ENCODE measurements around the gene MYOG. TPM values are rescaled to one million over a fixed set of nuclear protein-coding genes. Genes with fewer than 3 reads are reported as not detected.

The MYOG gene
- total RNA-seq, 2 donors from 2014 or later = not detected

- no peak overlapping the region for H3K4me3 ChIP-seq
- no peaks in the 10 kb centered on the region for H3K9me3 ChIP-seq
- no peaks in the 10 kb centered on the region for H3K4me1 ChIP-seq
- no peaks in the 10 kb centered on the region for H3K36me3 ChIP-seq
- DNase-seq = no peak
- H3K27ac ChIP-seq = no peak overlapping the region
- intact Hi-C loops (cut with DNase I) = no loop called here
- H3K9ac ChIP-seq (ENCODE audit: low read depth in 2 of 2, low read length in 2 of 2) = no peak overlapping the region
- TF ChIP-seq CTCF (IDR thresholded peaks at IDR 0.05) = no peak
- H3K27me3 ChIP-seq = no peaks in the 10 kb centered on the region
Observed at GRCh38 chr1:203051841-203052324, 33.9 kb downstream of the MYOG start.

- intact Hi-C loops (cut with DNase I) = no loop called here
- H3K27me3 ChIP-seq = no peaks in the 10 kb centered on the region
Observed at GRCh38 chr1:203050826-203051225, 35.0 kb downstream of the MYOG start.

DNA sequence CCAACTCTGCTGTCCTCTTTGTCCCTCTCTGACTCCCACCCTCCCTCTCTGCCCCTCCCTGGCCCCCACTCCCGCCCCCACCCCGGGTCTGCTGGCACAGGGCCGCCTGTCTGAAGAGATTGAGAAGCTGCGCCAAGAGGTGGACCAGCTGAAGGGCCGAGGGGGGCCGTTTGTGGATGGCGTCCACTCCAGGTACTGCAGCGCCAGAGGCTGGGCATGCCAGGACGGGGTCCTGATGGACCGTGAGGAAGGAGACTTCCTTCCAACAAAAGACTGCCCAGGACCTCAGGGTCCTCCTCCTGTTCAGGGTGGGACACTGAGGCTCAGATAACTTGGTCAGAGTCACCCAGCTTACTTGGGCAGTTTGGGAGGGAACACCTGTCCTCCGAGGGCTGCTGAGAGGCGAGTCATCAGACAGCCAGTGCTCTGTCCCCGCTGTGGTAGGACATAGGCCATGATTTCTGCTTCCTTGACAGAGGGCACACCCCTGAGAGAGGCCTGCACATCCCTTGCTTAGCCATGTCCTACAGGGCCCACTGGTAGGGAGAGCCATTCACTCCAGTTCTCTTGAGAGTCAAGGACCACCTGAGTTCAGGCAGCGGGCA, 36.1 kb downstream of the MYOG start:
- Histone ChIP-seq H3K27me3 (no peaks in the 10 kb centered on the region), H3K9me3 (no peaks in the 10 kb centered on the region), H3K36me3 (no peaks in the 10 kb centered on the region), H3K27ac (no peak overlapping the region), H3K9ac (ENCODE audit: low read depth in 2 of 2, low read length in 2 of 2) (no peak overlapping the region), H3K4me3 (no peak overlapping the region), H3K4me1 (no peaks in the 10 kb centered on the region)
- TF ChIP-seq CTCF (IDR thresholded peaks at IDR 0.05) = no peak
- intact Hi-C loops (cut with DNase I) = no loop called here
- no peak for DNase-seq

More at GRCh38 chr1:203050826-203051225, 35.0 kb downstream of the MYOG start:
- no peaks in the 10 kb centered on the region for H3K36me3 ChIP-seq
- DNase-seq = no peak
- no peak overlapping the region for H3K9ac ChIP-seq (ENCODE audit: low read depth in 2 of 2, low read length in 2 of 2)
- H3K9me3 ChIP-seq = no peaks in the 10 kb centered on the region
- no peak overlapping the region for H3K27ac ChIP-seq
- no peaks in the 10 kb centered on the region for H3K4me1 ChIP-seq
- TF ChIP-seq CTCF (IDR thresholded peaks at IDR 0.05) = no peak
- no peak overlapping the region for H3K4me3 ChIP-seq

DNA sequence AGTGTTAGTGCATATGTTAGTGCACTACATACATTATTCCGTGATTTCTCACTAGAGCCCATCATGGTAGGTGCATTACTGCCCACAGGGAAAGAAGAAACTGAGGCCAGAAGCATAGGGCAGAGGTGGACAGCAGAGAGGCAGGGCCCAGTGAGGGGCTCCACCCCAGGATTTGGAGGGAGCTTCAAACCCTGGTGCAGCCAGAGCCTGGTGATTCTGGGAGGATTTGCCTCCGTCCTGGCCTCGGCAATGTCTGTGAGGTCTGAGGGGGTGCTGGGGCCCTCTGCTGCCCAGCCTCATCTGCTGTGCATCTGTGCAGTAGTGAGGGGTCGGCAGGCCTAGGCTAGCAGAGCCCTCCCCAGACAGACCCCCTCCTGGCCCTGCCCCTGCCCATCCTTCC, 36.7 kb downstream of the MYOG start:
- H3K4me1 ChIP-seq = no peaks in the 10 kb centered on the region
- DNase-seq = no peak
- H3K9ac ChIP-seq (ENCODE audit: low read depth in 2 of 2, low read length in 2 of 2) = no peak overlapping the region
- H3K27me3 ChIP-seq = no peaks in the 10 kb centered on the region
- H3K27ac ChIP-seq = no peak overlapping the region
- H3K9me3 ChIP-seq = no peaks in the 10 kb centered on the region
- intact Hi-C loops (cut with DNase I) = no loop called here
- H3K36me3 ChIP-seq = no peaks in the 10 kb centered on the region
- TF ChIP-seq CTCF (IDR thresholded peaks at IDR 0.05) = no peak
- H3K4me3 ChIP-seq = no peak overlapping the region

GRCh38 chr1:203048555-203049051, 37.2 kb downstream of the MYOG start:
- Histone ChIP-seq H3K9me3 (no peaks in the 10 kb centered on the region), H3K4me1 (no peaks in the 10 kb centered on the region), H3K27ac (no peak overlapping the region), H3K36me3 (no peaks in the 10 kb centered on the region), H3K9ac (ENCODE audit: low read depth in 2 of 2, low read length in 2 of 2) (no peak overlapping the region), H3K27me3 (no peaks in the 10 kb centered on the region), H3K4me3 (no peak overlapping the region)
- TF ChIP-seq CTCF (IDR thresholded peaks at IDR 0.05) = no peak
- intact Hi-C loops (cut with DNase I) = no loop called here
- DNase-seq = no peak
